ENCODE data around the gene GTF3C1.
"Not testable (repeated sequence)": the region's sequence is repeated elsewhere in the genome, so short reads cannot be mapped to it uniquely, and the experiment has no call there.

The GTF3C1 gene

GRCh38 chr16:27472091-27473020 is 77.4 kb downstream of the GTF3C1 start:
- DNase-seq (ENCODE audit: extremely low spot score, insufficient read length, low read depth) (no peak), FAIRE-seq (no peak)

DNA sequence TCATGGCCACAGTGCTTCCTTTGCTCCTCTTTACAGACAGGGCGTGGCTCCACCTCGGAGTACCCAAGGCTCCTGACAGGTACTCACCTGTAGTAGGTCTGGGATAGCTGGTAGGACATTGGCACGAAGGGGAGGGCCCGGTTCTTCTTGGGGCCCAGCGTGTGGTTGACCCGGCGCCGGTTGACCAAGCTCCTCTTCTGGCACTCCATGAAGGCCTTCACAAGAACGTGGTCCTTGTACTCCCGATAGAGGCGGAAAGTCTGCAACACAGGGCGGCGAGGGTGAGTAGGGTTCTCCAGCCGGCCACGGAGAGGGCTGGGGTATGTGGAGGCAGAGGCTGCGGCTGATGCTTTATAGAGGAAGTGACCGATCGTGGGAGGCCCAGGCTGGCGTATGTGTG is 78.1 kb downstream of the GTF3C1 start:
- DNase-seq (ENCODE audit: extremely low spot score, insufficient read length, low read depth): no peak
- no peak for FAIRE-seq

DNA sequence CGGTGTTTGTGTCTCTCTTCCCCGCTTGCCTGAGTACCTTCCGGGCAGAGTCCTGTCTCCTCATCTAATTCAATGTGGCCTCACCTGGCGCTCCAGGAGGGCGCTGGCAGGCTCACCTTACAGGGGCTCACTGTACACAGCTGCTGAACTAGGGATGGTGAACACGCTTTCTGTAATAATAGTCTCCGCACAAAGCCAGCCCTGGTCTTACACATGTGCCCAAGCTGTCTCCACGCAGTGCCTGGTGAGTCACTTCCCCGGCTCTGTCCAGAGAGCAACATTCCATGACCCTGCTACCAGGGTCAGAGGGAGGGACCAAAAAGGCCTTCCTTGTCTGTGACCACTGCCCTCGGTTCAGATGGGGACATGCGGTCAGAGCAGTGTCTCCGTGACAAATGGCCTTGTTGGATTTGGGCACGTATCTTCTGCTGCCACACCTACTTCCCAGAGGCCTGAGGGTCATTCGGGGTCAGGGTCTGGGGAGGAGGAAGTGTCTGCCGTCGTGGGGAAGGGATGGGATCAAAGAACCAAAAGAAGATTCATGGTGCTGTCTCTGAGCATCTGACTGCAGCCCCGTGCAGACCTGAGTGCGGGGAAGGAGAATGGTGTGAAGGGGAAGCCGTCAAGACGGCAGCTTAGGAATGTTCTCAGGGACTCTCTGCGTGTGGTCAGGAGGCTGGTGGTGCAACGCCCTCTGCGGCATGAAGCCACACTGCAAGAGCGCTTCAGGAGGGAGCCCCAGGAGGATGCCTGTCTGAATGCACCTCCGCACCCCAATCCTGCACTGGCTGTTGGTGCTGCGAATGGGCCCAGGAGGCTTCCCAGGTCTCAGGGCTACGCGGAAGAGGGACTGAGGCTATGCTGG is 78.9 kb downstream of the GTF3C1 start:
- FAIRE-seq: no peak
- no peak for DNase-seq (ENCODE audit: extremely low spot score, insufficient read length, low read depth)

- FAIRE-seq: no peak
These were observed 80.7 kb downstream of the GTF3C1 start for GRCh38 chr16:27468941-27469531.

DNA sequence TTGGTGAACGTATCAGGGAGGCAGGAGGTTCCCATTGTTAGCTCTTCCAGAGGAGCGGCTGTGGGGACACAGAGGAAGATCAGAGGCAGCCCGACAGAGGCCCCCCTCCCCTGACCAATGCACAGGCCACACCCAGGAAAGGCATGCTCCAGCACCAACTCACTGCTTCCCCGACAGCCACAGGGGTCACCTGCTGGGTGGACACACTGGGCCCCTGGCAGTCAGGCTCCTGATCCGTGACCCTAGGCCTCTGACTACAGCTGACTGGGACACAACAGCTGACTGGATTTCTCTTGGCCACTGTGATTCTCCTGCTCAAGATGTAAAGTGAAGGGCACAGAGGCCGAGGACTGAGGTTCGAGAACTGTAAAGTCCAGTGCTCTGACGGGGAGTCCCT is 84.2 kb downstream of the GTF3C1 start:
- DNase-seq (ENCODE audit: extremely low spot score, insufficient read length, low read depth) (no peak), FAIRE-seq (no peak)

More at GRCh38 chr16:27468941-27469531, 80.7 kb downstream of the GTF3C1 start:
- no peak for DNase-seq (ENCODE audit: extremely low spot score, insufficient read length, low read depth)

GRCh38 chr16:27464626-27465482 is 84.9 kb downstream of the GTF3C1 start:
- DNase-seq (ENCODE audit: extremely low spot score, insufficient read length, low read depth): no peak
- FAIRE-seq: no peak

DNA sequence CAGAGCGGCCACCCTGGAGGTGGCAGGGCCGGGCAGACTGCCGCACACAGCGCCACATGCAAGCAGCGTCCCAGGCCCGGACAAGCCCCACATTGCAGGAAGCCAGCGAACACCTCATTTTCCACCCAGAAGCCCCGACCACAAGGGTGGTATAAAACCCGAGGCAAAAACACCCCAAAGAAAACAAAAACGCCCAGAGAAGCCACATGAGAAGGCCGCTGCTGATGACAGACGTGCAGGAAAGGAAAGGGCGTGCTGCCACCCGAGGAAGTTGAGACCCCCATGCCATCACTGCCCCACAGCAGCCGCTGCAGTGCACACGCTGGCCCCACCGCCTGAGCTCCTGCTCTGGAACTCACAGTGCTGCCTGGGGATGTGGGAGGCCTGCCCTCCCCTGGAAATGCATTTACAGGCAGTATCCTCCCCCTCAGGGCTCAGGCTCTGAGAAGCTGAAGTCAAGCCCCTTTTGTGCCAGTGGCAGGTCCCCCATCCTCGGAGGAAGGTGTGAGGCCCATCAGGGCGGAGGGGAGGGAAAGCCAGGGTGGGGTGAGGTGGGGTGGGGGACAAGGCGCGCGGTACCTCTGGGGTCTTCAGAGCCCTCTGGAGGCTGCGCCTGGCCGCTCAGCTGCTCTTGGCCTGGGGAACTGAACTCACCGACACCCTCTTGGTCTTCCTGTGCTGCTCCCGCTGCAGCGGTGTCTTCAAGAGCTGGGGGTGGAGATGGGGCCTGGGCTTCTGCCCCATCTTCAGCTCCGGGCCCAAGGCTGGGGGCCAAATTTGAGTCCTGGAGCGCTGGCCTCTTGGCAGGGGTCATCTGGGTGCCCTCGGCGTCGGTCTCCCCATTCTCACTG is 85.7 kb downstream of the GTF3C1 start:
- FAIRE-seq: no peak
- no peak for DNase-seq (ENCODE audit: extremely low spot score, insufficient read length, low read depth)

DNA sequence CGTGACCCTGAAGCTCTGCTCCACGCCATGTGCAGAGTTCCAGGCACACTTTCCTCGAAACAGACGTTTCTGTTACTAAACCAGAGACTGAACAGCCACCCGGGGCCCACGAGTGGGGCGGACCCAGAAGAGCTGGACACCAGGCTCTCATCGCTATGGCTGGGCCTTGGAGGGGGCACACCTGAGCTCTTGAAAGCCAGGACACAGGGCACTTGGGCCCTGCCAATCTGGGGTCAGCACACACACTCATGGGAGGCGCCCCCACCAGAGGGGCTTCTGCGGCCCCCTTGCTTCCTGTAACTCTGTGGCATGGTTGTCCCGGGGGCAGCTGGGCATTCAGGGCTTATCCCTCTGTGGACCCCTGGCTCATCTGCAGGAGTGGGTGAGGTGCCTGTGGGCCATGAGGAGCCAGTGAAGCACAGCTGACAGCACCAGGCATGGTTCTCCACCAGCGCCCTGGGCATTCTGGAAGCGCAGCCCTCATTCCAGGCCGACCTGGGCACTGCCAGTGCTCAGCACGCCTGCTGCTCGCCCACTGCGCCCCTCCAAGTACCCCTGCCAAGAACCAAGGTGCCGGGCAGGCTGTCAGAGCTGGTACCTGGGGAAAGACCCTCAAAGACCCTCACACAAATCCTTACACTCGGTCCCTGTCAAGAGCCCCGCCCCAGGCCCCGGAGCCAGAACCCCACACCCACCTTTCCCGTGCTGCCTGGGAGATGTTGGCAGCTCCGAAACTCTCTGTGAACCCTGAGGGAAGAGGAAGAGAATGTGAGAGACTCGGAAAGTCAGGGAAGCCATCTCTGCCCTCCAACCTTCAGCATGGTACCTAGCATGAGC is 86.6 kb downstream of the GTF3C1 start:
- DNase-seq (ENCODE audit: extremely low spot score, insufficient read length, low read depth) (no peak), FAIRE-seq (no peak)

DNA sequence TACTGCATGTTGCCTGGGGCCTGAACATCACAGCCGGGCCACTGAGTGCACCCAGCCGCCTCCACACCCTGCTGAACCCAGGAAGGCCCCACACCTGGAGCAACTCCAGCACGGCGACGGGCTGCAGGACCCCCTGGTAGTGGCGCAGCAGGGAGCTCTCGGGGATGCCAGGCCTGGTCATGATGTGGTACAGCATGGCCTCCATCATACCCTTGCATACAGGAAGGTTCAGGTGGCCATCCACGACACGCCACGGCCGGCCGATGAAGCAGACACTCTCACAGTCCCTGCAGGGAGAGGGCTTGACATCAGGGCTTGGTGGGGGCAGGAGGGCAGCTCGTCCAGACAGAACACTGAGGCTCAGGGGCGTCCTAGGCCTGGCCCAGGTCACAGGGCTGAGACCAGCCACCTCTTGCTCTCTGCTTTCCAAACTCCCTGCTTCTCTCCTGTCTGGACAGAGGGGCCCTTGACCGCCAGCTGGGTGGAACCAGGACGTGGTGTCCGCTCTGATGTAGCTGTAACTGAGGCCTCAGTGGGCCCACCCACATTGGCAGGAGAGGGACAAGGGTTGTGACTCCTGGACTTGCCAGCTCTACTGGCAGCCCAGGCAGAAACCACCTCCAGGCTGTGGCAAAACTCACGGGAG is 87.4 kb downstream of the GTF3C1 start:
- DNase-seq (ENCODE audit: extremely low spot score, insufficient read length, low read depth) (no peak), FAIRE-seq (no peak)

DNA sequence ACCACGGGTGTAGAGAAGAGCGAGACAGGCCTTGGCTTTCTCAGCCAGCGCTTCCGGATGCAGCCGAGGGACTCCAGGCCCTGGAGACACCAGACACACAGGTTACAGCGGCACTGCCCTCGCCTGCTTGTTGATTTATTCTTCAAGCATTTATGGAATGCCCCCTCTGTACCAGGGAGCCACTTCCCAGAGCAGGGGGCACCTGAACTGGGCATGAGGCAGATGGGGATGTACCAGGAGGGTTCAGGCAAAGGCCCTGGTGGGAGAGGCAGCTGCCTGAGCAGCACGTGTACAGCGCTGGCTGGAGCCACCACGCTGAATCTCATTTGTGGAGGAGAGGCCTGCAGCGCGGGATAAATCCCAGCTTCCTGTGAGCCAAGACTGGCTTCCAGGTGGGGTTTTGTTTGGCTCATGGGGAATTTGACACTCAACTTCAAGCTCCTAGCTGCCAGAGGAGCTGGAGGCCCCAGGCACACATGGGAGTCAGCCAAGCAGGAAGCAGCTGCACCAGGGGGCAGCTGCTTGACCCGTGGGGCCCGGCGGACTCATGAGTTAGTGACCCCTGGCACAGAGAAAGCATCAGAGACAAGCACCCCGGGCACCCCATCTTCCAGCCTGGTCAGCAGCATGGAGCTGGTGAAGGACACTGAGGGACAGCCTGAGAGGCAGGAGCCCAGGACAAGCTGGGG is 88.1 kb downstream of the GTF3C1 start:
- FAIRE-seq (no peak), DNase-seq (ENCODE audit: extremely low spot score, insufficient read length, low read depth) (no peak)

DNA sequence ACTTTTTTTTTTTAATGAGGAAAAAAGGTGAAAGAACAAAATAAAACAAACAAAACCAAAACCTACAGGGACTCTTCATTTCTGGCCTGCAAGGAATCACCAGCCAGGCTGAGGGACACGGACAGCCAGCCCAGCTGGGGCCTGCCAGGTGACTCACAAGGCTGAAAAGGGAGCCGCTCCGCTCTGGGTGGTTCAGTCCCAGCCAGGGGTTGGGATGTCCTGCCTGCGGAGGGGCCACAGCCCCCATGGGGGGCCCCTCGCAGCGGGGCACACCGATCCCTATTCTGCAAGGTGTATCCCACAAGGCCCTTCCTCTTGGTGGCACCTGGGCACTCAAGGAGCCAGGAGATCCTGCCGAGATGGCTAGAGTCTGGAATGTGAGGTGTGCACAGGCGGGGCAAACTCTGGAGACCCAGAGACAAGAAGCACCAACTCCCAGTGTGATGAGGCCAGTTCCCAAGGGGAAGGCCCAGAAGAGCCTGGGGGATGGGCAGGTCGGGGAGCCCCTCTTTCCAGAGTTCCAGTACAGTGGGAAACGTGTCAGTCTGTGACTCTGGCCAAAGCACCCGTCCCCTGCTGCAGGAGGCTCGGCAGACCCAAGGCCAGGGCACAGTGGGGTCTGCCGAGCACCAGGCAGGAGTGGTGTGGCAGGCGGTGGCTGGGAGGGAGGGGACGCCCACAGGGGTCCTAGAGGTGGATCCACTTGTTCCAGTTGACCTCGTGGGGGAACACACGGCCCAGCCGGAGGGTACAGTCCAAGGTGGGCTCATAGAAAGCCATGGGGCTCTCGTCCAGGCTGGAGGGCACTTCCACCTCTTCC is 88.8 kb downstream of the GTF3C1 start:
- DNase-seq (ENCODE audit: extremely low spot score, insufficient read length, low read depth) (no peak), FAIRE-seq (no peak)

DNA sequence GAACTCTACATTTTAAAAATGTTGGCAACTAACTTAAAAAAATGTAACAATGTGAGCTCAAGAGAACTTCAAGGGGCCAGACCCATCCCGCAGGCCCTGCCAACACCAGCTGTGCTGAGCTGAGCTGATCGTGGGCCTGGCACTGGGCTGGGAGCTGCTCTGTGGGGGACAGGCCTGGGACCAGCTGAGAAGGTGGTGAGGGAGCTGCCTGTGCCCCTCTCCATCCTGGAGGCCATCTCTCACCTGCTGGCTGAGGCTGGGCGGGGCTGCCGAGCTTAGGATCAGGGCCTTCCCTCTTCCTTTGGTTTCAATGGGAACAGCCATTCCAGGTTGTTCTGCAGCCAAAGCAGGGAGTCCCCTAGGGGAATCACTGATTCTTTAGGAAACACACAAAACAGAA is 89.5 kb downstream of the GTF3C1 start:
- no peak for FAIRE-seq

GRCh38 chr16:27458987-27459688 is 90.6 kb downstream of the GTF3C1 start:
- no peak for DNase-seq (ENCODE audit: extremely low spot score, insufficient read length, low read depth)

More for the DNA sequence above, 89.5 kb downstream of the GTF3C1 start:
- no peak for DNase-seq (ENCODE audit: extremely low spot score, insufficient read length, low read depth)

GRCh38 chr16:27458258-27458657 is 91.5 kb downstream of the GTF3C1 start:
- no peak for FAIRE-seq
- no peak for DNase-seq (ENCODE audit: extremely low spot score, insufficient read length, low read depth)

More at GRCh38 chr16:27458987-27459688, 90.6 kb downstream of the GTF3C1 start:
- no peak for FAIRE-seq

DNA sequence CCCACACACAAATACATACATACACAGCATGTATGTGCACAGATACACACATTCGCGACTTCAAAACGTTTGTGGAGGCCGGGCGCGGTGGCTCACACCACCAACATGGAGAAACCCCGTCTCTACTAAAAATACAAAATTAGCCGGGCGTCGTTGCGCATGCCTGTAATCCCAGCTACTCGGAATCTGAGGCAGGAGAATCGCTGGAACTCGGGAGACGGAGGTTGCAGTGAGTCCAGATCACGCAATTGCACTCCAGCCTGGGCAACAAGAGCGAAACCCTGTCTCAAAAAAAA is 92.2 kb downstream of the GTF3C1 start:
- DNase-seq (ENCODE audit: extremely low spot score, insufficient read length, low read depth); FAIRE-seq: not testable (repeated sequence)

- FAIRE-seq (no peak), DNase-seq (ENCODE audit: extremely low spot score, insufficient read length, low read depth) (no peak)
These were observed 94.0 kb downstream of the GTF3C1 start for GRCh38 chr16:27455700-27456099.

Measured in GM18507 (cell line).